ENCODE measurements around the gene PPFIA3.
"Not testable (repeated sequence)": the region's sequence is repeated elsewhere in the genome, so short reads cannot be mapped to it uniquely, and the experiment has no call there.

Gene PPFIA3

GRCh38 chr19:49150106-49150943 lies 31.0 kb downstream of the PPFIA3 start:
- DNase-seq = peak; percentile 23 to 95 (median 88)

- no peak for DNase-seq
These were observed 31.6 kb downstream of the PPFIA3 start for GRCh38 chr19:49150944-49151243.

- DNase-seq = peak in 8 of 14 donors; percentile 14 to 61 (median 26)
These were observed 32.1 kb downstream of the PPFIA3 start for GRCh38 chr19:49151267-49152118.

- DNase-seq = no peak
These were observed 32.8 kb downstream of the PPFIA3 start for GRCh38 chr19:49152119-49152550.

- DNase-seq = no peak
These were observed 33.9 kb downstream of the PPFIA3 start for GRCh38 chr19:49153167-49153809.

- no peak for DNase-seq
These were observed 34.9 kb downstream of the PPFIA3 start for GRCh38 chr19:49154279-49154678.

GRCh38 chr19:49155005-49155819 lies 35.9 kb downstream of the PPFIA3 start, which contains the start of gene HRC:
Gene HRC, minus strand, starts transcription at chr19:49155396. Its CDS starts 159 bp downstream, at chr19:49155237.
- no peak for DNase-seq

- DNase-seq = no peak
These were observed 36.5 kb downstream of the PPFIA3 start for GRCh38 chr19:49155820-49156346.

- peak in 13 of 14 donors; percentile 11 to 73 (median 47) for DNase-seq
These were observed 38.3 kb downstream of the PPFIA3 start, which contains the start of gene TRPM4 for GRCh38 chr19:49157445-49158224. Gene TRPM4, plus strand, starts transcription at chr19:49157792. Its CDS starts 75 bp downstream, at chr19:49157867.

GRCh38 chr19:49160450-49161189 lies 41.3 kb downstream of the PPFIA3 start:
- no peak for DNase-seq

GRCh38 chr19:49161987-49162386 lies 42.6 kb downstream of the PPFIA3 start:
- no peak for DNase-seq

- no peak for DNase-seq
These were observed 45.9 kb downstream of the PPFIA3 start for GRCh38 chr19:49165111-49165750.

GRCh38 chr19:49165865-49166301 lies 46.5 kb downstream of the PPFIA3 start:
- DNase-seq = no peak

- DNase-seq = no peak
These were observed 48.6 kb downstream of the PPFIA3 start for GRCh38 chr19:49167857-49168409.

GRCh38 chr19:49168421-49168820 lies 49.1 kb downstream of the PPFIA3 start:
- DNase-seq = no peak

- no peak for DNase-seq
These were observed 53.9 kb downstream of the PPFIA3 start for GRCh38 chr19:49173198-49173597.

- DNase-seq = no peak
These were observed 61.3 kb downstream of the PPFIA3 start for GRCh38 chr19:49180659-49181058.

- DNase-seq = not testable (repeated sequence)
These were observed 62.9 kb downstream of the PPFIA3 start for GRCh38 chr19:49182010-49182847.

Data from C1 segment of cervical spinal cord (tissue), 14 donors.